CD4-positive, alpha-beta T cell treated with Interleukin-17A for 1 hour (primary cell): ENCODE measurements around the gene ATRNL1.
"Not testable (repeated sequence)": the region's sequence is repeated elsewhere in the genome, so short reads cannot be mapped to it uniquely, and the experiment has no call there.

Experiments
- DNase-seq: peaks from one replicate; pipeline ENCODE4 v3.0.0-alpha.2; 2020

The ATRNL1 gene

GRCh38 chr10:115427611-115428010, 334.4 kb downstream of the ATRNL1 start:
- no peak for DNase-seq

DNA sequence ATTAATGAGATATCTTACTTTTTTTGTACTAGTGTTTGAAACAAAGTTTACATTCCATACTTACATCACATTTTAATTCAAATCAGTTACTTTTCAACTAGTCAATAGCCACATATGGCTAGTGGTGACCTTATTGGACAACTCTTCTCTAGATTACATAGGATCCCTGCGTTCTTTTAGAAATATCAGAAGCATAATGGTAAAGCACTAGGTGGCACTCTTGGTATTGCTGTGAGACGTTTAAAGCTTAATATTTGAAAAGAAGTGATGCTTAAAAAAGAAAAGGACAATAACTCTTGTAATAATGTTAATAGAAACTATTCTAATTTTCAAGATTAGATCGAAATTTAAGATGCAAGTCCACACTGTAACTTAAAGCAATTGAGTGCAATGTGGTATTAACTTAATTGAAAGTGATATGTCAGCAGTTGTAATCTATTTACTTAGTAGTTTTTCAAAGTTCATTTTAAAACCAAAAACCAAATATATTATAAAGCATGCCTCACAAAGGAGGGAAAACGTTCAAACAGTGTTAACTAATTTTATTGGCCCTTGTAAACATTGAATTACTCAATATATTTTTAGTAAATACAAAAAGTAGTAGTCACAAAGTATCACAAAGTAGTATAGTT, 339.1 kb downstream of the ATRNL1 start:
- DNase-seq = no peak

GRCh38 chr10:115436999-115437398, 343.8 kb downstream of the ATRNL1 start:
- no peak for DNase-seq

GRCh38 chr10:115441907-115442545, 348.9 kb downstream of the ATRNL1 start:
- no peak for DNase-seq

DNA sequence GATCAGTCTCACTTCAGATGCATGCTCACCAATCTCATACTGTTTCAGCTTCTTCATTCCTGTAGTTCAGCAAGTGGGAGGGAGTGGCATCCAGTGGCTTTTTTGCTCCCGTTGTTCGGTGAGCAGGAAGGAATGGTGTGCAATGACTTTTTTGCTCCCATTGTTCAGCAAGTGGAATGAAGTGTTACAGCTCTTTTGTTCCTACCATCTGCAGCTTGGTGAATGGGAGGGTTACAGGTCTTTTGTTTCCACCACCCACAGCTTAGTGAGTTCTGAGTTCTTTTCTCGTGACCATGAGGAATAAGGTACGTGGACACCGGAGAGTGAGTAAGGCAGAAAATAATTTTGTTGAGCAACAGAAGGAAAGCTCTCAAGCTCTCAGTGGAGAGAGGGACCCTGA, 363.6 kb downstream of the ATRNL1 start:
- DNase-seq = no peak

GRCh38 chr10:115483294-115483693, 390.1 kb downstream of the ATRNL1 start:
- no peak for DNase-seq

- no peak for DNase-seq
Observed at GRCh38 chr10:115491526-115492140, 398.5 kb downstream of the ATRNL1 start.

GRCh38 chr10:115503546-115503945, 410.4 kb downstream of the ATRNL1 start:
- DNase-seq = no peak

GRCh38 chr10:115514895-115515294, 421.7 kb downstream of the ATRNL1 start:
- DNase-seq = no peak

GRCh38 chr10:115525141-115525540, 432.0 kb downstream of the ATRNL1 start:
- no peak for DNase-seq

DNA sequence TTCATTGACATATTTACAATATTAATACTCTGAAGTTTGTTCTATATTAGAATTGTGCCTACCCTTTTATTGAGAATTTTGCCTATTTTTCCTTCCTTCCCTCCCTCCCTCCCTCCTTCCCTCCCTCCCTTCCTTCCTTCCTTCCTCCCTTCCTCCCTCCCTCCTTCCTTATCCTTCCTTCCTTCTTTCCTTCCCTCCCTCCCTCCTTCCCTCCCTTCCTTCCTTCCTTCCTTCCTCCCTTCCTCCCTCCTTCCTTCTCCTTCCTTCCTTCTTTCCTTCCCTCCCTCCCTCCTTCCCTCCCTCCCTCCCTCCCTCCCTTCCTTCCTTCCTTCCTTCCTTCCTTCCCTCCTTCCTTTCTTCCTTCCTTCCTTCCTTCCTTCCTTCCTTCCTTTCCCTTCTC, 434.5 kb downstream of the ATRNL1 start:
- not testable (repeated sequence) for DNase-seq

- not testable (repeated sequence) for DNase-seq
Observed at GRCh38 chr10:115536401-115536800, 443.2 kb downstream of the ATRNL1 start.

GRCh38 chr10:115539142-115539762, 446.1 kb downstream of the ATRNL1 start:
- DNase-seq = no peak

- DNase-seq = no peak
Observed at GRCh38 chr10:115555887-115556402, 462.8 kb downstream of the ATRNL1 start.

GRCh38 chr10:115558252-115558651, 465.1 kb downstream of the ATRNL1 start:
- DNase-seq = no peak

GRCh38 chr10:115566867-115567266, 473.7 kb downstream of the ATRNL1 start:
- DNase-seq = no peak

DNA sequence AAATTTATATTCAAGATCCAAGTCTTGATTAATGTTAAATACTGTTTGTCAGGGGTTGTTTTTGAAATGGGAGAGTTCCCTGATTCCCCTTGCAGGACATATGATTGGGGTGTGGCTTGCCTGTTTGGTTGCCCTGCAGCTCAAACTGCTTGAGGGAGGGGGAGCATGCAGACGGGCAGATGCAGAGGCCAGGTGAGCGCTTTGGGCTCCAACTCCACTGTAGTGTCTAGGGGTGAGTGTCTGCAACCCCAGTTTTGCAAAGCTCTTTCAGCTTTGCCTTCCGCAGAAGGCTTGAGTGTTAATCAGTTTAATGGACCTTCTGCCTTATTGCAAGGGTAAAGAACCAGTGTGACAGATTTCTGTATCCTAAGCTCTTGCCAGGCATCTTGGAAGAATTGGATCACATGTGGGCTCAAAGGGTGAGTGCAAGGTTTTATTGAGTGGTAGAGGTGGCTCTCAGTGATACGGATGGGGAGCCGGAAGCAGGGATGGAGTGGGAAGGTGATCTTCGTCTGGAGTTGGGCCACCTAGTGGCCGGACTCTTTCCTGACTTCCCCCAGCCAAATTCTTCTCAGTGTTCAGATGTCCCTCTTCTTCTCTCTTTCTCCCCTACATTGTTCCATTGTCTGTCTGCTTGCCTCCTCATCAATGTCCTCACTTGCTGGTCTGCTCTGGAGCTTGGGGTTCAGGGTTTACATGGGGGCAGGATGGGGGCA, 479.7 kb downstream of the ATRNL1 start:
- DNase-seq = no peak

- DNase-seq = no peak
Observed at GRCh38 chr10:115580239-115580638, 487.1 kb downstream of the ATRNL1 start.

DNA sequence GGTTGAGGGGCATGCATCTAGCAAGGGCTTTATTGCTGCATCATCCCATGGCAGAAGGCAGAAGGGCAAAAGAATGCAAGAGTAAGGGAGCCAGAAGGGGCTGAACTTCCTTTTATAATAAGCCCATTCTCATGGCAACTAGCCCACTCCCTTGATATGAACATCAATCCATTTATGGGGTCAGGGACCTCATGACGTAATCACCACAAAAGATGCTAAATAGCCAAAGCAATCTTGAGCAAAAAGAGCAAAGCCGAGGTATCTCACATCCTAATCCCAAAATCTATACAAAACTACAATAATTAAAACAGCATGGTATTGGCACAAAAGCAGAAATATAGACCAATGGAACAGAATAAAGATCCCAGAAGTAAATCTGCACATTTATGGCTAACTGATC, 499.9 kb downstream of the ATRNL1 start:
- no peak for DNase-seq

DNA sequence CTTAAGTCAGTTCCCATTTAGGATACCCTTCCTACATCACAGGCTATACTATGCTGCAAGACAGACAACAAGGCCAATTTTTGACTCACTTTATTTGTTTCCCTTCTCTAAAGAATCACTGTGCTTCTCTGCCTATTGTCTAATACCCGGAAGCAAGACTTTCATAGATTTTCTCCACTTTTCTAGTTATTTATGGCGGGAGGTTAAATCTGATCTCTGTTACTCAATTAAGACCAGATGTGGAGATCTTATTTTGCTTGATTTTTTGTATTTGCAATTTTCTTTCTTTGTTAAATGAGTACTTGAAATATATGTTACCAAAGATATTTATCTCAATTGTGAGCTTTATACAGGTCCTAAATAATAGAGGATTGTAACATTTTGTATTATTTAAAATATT, 511.5 kb downstream of the ATRNL1 start:
- no peak for DNase-seq

GRCh38 chr10:115606086-115606485, 512.9 kb downstream of the ATRNL1 start:
- DNase-seq = no peak

- no peak for DNase-seq
Observed at GRCh38 chr10:115606741-115607140, 513.6 kb downstream of the ATRNL1 start.

GRCh38 chr10:115624448-115624847, 531.3 kb downstream of the ATRNL1 start:
- no peak for DNase-seq
